ENCODE measurements around the gene AMOTL2. TPM values are rescaled to one million over a fixed set of nuclear protein-coding genes. Genes with fewer than 3 reads are reported as not detected.

Gene AMOTL2
- total RNA-seq, 1 donor from 2014 or later, result 164 TPM

DNA sequence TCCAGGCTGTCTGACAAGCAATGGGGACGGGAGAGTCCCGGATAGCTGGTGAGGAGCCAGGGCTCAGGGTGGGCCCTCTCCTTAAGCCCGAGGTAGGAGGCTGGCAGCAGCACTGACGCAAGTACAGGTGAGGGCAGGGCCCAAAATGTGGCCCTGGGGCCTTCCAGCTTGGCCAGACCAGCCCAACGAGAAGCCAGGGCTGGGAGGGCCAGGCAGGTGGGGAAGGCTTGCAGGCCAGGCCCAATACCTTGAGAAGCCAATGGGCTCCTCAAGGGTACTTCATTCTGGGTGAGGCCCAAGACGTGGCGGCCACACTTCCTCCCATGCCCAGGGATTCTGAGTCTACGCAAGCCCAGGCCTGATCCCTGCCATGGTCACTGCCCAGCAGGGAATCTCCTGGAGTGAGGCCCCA, 37.2 kb downstream of the AMOTL2 start:
- DNase-seq (ENCODE audit: extremely low read depth, low read depth, low spot score), result no peak

GRCh38 chr3:134336587-134336986, 37.7 kb downstream of the AMOTL2 start:
- no peak for DNase-seq (ENCODE audit: extremely low read depth, low read depth, low spot score)

DNA sequence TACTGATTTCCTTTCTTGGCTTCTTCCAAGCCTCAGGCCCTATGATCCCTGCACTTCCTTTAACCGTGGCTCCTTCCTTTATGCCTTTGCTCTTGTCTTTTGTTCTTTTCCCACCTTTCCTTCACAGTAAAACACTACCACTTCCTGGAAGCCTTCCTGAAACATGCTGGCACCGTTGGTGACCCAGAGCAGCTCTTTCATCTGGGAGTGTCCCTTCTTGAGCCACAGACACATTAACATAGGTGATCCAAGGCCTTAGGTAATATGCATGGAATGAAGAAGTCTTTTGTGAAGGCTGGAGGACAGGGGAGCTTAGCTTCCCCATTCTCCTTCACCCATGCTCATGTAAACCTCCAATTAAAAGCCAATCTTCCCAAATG, 39.4 kb downstream of the AMOTL2 start:
- DNase-seq (ENCODE audit: extremely low read depth, low read depth, low spot score), result no peak

GRCh38 chr3:134334231-134334900, 39.9 kb downstream of the AMOTL2 start:
- DNase-seq (ENCODE audit: extremely low read depth, low read depth, low spot score), result no peak

DNA sequence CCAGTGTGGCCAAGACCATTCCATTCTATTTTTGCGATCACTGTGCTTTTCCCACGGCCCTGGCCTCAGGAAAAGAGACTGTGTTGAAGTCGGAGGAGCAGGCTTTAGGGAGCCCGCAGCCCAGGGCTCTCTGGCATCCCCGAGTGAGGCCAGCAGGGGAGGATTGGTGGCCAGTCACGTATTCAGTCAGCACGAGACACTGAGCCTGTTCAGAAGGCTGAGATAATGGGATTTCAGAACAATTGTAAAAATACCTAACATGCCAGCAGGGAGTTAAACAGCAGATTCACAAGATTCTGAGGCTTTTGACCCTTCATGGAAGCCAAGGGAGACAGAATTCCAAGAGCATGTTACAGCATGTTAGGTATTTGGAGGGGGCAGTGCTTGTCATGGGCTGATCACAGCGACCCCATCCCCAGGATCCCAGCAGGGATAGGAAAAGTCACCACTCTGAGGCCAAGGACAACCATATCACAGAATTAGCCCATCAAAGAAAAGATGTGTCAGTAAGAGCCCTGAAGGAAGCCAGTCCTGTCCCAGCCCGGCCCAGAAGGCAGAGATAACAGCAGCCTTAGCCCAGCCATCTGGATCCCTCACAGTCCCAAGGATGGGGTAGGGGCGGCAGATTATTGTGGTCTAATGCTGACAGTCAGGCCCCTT, 40.6 kb downstream of the AMOTL2 start:
- no peak for DNase-seq (ENCODE audit: extremely low read depth, low read depth, low spot score)

GRCh38 chr3:134332344-134332743, 41.9 kb downstream of the AMOTL2 start:
- DNase-seq (ENCODE audit: extremely low read depth, low read depth, low spot score), result no peak

DNA sequence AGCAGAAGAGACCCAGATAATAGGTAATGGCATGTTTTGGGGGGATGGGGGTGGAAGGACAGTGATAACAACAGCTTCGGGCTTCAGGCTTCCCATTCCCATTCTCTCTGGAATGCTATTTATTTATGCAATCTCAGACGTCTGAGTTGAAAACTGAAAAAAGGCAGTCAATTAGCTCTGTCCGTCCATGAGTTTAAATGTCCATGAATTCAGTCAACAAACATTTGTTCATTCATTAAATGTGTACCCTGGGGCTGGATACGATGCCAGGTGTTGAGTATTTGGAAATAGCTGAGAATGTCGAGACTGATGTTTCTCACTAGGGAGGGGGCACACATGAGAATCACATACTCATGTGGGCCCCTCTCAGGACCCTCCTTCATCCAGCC, 42.4 kb downstream of the AMOTL2 start:
- DNase-seq (ENCODE audit: extremely low read depth, low read depth, low spot score), result no peak

DNA sequence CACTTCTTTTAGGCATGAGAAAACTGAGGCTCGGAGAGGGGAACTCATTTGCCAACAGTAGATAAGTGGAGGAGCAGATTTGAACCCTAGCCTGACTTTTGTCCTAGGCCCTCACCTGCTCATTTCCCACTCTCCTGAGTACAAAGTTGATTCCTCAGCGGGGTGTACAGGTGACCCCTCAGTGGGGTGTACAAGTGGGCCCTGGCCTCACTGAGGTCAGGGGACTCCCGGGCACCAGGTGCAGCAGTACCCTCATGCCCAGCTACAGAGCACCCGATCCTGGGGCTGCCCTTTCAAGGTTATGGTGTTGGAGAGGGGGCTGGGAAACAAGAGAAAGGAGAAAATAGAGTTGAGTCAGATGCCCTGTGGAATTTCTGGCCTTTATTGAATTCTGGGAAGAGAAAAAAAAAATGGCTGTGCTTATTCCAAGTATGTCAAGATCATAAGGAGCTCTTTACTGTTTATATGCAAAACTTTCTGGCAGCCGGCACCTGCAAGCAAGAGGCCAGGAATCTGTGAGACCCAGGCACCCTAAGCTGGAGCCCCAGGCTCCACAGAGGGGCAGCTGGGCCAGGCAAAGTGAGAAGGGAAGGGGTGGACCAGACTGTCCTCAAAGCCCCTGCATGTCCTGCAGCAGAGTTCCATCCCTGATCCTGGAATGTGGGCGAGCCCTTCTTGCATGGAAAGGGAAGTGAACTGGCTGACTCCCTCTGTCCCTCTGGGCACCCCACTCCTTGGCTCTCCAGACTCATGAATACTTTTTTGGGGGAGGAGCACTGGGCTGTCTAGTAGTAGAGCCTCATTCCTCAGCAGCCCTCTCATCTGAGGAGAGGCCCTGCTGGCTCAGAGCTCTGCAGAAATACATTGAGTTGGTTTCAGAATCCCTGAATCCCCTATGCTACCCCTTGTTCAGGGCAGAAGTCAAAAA, 43.1 kb downstream of the AMOTL2 start:
- no peak for DNase-seq (ENCODE audit: extremely low read depth, low read depth, low spot score)

GRCh38 chr3:134328846-134329245, 45.4 kb downstream of the AMOTL2 start:
- DNase-seq (ENCODE audit: extremely low read depth, low read depth, low spot score), result no peak

- DNase-seq (ENCODE audit: extremely low read depth, low read depth, low spot score), result no peak
Measured at GRCh38 chr3:134328147-134328591, 46.1 kb downstream of the AMOTL2 start.

- no peak for DNase-seq (ENCODE audit: extremely low read depth, low read depth, low spot score)
Measured at GRCh38 chr3:134327594-134327975, 46.7 kb downstream of the AMOTL2 start.

GRCh38 chr3:134326760-134327593, 47.3 kb downstream of the AMOTL2 start:
- no peak for DNase-seq (ENCODE audit: extremely low read depth, low read depth, low spot score)

DNA sequence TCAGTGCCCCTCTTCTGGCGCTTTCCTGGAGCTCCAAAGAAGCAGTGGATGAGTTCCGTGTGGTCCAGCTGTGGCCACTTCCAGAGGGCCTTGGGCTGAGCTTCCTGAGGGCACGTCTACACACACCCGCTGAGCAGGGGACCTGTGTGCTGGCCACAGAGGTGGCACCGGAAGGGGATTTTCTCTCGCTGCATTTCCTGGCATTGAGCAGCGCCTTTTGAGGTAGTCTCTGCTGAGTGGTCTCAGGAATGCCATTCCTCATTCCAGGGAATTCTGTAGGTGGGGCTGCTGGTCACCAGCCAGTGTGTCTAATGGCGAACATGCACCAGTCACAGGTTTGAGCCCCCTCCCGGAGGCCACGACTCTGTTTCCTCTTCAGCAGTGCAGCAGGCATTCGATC, 48.1 kb downstream of the AMOTL2 start:
- DNase-seq (ENCODE audit: extremely low read depth, low read depth, low spot score), result no peak

GRCh38 chr3:134325706-134326105, 48.5 kb downstream of the AMOTL2 start:
- DNase-seq (ENCODE audit: extremely low read depth, low read depth, low spot score), result no peak

- no peak for DNase-seq (ENCODE audit: extremely low read depth, low read depth, low spot score)
Measured at GRCh38 chr3:134325061-134325705, 49.1 kb downstream of the AMOTL2 start.

GRCh38 chr3:134323966-134324962, 50.0 kb downstream of the AMOTL2 start:
- DNase-seq (ENCODE audit: extremely low read depth, low read depth, low spot score), result no peak

GRCh38 chr3:134322286-134322685, 52.0 kb downstream of the AMOTL2 start:
- DNase-seq (ENCODE audit: extremely low read depth, low read depth, low spot score), result no peak

GRCh38 chr3:134320749-134321148, 53.5 kb downstream of the AMOTL2 start:
- no peak for DNase-seq (ENCODE audit: extremely low read depth, low read depth, low spot score)

GRCh38 chr3:134319931-134320330, 54.3 kb downstream of the AMOTL2 start:
- no peak for DNase-seq (ENCODE audit: extremely low read depth, low read depth, low spot score)
